Regular cardiac myocyte (primary cell): ENCODE measurements around the gene ZBTB20. TPM values are rescaled to one million over a fixed set of nuclear protein-coding genes. Genes with fewer than 3 reads are reported as not detected.

ENCODE experiments used
- total RNA-seq: library from RNA; depleted of rRNA; stranded (reverse); fragments of >200 nt; gene quantifications from 2 replicates; pipeline ENCODE4 v1.2.3, GENCODE V29; 2014

Gene ZBTB20
- 5.9 and 11.6 TPM in 2 replicates for total RNA-seq

GRCh38 chr3:115146418-115147328 is at the start of gene ZBTB20:
Gene ZBTB20, minus strand, starts transcription at chr3:115147288.

GRCh38 chr3:114293838-114294535 is 853.1 kb downstream of the ZBTB20 start, which contains the start of gene TIGIT:
Gene TIGIT, plus strand, starts transcription at chr3:114294028. Its CDS starts 34 bp downstream, at chr3:114294062.

